Activated T-helper 1 cell treated with anti-CD3 and anti-CD28 coated beads, Interleukin-2, amount 50 U/mL, for 16 hours (primary cell): ENCODE measurements around the gene SGF29.
"Not testable (repeated sequence)": the region's sequence is repeated elsewhere in the genome, so short reads cannot be mapped to it uniquely, and the experiment has no call there.

Experiments used
- DNase-seq, 2 donors: peaks; one replicate each; pipeline ENCODE4 v3.0.0-alpha.2; 2020; ENCODE audit warnings: low read depth in 1 of 2, low spot score in 1 of 2

Gene SGF29

DNA sequence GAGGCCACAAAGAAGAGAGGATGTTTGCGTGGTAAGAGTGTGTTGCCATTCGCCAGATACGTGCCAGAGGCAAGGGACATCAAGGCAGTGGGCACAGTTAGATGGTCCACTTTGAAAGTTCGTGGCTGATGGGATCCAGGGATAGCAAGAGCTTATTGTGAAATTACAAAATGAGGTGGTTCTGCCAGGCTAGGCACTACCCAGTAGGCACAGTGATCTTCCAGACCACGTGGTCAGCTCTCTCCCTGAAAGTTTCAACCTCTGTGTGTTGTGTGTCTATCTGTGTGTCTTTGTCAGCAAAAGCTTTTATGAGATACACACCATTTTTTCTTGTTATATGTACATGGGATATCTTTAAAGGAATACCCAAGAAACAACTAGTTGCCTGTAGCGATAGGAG lies 9.5 kb downstream of the SGF29 start:
- DNase-seq = no peak

DNA sequence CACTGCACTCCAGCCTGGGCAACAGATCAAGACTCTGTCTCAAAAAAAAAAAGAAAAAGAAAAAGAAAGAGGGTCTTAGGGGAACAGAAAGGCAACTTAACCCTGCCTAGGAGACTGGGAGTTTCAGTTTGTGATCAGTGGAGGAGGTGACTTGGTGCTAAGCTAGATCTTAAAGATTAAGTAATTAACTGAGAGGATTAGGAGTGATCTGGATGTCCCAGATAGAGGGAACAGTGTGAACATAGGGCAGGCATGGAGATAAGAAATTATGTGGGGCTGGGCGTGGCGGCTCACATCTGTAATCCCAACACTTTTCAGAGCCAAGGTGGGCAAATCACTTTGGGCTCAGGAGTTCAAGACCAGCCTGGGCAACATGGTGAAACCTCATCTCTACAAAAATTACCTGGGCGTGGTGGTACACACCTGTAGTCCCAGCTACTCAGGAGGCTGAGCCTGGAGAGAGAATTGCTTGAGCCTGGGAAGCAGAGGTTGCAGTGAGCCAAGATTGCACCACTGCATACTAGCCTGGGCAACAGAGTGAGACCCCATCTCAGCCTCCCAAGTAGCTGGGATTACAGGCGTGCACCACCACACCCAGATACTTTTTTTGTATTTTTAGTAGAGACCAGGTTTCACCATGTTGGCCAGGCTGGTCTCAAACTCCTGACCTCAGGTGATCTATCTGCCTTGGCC lies 12.7 kb downstream of the SGF29 start:
- not testable (repeated sequence) for DNase-seq

- DNase-seq = no peak
Observed at GRCh38 chr16:28567292-28567691, 13.6 kb downstream of the SGF29 start.

DNA sequence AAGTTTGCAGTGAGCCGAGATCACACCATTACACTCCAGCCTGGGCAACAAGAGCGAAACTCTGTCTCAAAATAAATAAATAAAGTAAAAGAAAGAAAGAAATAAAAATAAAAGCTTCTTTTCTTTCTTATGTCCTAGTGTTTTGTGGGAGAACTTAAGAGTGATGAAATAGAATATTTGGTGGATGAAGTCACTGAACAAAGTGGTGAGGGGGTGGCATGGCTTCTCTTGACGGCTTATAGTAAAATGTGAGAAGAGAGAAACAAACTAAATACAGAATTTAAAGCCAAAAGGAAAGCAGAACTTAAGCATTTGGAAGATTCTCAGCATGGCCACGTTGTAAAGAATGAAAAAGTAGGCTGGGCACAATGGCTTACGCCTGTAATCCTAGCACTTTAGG lies 15.3 kb downstream of the SGF29 start:
- no peak for DNase-seq

- DNase-seq = no peak
Observed at GRCh38 chr16:28569968-28570752, 16.4 kb downstream of the SGF29 start.

DNA sequence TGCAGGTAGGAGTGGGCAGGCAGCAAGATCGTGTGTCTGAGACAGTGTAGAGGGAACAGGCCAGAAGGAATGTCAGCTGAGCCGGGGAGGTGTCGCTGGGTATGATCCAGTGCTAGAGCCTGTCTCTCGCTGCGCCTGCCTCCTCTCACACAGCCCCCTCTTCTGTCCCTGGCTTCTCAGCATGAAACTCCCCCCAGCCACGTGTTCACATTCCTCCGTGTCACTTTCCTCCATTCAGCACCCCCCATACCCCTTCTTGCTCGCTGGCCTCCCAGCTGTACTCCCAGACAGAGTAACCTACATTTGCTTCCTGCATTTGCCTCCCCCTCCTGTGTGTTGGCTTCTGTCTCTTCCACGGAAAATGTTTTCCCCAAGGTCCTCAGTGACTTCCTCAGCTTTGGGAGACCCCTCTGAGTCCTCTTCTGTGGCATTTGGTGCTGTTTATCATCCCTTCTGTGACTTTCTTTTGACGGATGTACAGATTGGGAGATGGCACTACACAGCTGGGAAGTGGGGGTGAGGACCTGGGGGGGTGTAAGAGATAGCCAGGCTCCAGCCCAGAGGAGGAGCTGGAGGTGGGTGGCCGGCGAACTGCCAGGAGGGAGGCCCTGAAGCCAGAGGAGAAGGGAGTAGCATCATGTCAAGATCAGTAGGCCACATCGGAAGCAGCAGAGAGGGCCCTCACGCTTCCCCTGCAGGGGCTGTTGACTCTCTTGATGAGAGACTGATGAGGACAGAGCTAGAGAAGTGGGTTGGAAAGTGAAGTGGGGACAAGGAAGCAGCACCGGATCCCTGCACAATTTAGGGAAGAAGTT lies 19.2 kb downstream of the SGF29 start:
- no peak for DNase-seq

DNA sequence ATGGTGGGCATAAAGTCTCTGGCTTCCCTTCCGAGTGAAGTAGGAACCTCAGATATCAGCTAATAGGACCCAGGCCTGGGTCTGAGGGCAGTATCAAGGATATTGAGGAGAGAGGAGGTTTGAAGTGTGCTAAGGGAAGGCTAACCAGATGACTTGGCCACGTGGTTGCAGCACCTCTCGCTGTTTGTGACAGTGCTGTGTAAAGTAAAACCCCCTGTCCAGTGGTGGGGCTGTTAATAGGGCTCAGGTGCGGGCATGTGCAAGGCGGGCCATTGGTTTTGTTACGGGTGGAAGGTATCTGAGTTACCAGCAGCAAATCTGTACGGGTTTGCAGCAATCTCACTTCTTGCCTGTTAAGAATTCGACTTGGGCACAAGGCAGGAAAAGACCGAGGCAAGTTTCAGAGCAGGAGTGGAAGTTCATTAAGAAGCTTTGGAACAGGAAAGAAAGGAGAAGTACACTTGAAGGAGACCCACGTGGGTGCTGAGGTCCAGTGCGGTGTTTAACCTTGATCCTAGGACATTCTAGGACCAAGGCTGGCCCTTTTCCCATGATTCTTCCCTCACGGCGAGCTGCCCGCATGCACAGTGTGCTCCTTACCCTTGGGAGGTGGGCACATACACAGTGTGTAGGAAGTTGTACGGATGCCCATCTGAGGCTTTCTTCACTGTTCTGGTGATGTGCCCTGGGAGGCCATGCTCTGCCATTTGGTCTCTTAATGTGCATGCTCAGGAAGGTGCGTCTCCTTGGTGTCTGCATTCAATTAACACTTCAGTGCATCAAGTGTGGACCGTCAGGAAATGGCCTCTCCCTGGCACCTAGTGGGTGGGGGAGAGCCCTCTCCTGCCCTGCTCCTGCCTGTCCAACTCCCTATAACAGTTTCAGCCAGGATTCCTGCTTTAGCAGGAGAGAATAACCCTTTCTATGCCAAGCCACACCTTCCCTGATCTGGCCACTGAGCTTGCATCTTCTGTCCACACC lies 20.3 kb downstream of the SGF29 start:
- no peak for DNase-seq

GRCh38 chr16:28574925-28575324 lies 21.2 kb downstream of the SGF29 start:
- DNase-seq = no peak

DNA sequence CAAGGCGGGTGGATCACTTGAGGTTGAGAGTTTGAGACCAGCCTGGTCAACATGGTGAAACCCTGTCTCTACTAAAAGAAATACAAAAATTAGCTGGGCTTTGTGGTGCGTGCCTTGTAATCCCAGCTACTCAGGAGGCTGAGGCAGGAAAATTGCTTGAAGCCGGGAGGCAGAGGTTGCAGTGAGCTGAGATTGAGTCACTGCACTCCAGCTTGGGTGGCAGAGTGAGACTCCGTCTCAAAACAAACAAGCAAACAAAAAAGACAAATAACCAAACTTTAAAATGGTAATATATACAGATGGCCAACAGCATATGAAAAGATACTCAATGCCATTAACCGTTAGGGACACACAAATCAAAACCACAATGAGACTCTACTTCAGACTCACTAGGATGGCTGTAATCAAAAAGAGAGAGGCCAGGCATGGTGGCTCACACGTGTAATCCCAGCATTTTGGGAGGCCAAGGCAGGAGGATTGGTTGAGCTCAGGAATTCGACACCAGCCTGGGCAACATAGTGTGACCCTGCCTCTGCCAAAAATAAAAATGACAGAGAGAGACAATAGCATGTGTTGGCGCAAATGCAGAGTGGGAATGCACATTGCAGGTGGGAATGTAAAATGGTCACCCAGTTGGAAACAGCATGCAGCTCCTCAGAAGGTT lies 21.9 kb downstream of the SGF29 start:
- no peak for DNase-seq

DNA sequence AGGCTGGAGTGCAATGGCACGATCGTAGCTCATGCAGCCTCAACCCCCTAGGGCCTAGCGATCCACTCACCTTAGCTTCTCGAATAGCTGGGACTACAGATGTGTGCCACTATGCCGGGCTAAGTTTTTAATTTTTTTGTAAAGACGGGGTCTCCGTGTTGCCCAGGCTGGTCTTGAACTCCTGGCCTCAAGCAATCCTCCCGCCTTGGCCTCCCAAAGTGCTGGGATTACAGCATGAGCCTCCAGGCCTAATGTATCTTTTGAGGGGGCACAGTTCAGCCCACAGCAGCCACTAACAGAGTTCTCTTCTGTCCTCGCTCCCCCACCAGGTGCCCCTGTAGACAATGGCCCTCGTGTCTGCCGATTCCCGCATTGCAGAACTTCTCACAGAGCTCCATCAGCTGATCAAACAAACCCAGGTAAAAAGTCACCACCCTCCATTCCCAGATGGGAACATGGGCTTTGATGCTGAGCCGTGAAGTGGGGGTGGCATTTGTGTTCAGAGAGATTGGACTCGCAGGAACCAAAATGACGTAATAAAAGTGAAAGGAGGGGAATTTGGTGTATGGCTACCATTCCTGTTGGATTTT lies 27.1 kb downstream of the SGF29 start:
- DNase-seq = no peak

- DNase-seq = no peak
Observed at GRCh38 chr16:28585674-28586073, 32.0 kb downstream of the SGF29 start.

- no peak for DNase-seq
Observed at GRCh38 chr16:28586466-28586865, 32.7 kb downstream of the SGF29 start.

DNA sequence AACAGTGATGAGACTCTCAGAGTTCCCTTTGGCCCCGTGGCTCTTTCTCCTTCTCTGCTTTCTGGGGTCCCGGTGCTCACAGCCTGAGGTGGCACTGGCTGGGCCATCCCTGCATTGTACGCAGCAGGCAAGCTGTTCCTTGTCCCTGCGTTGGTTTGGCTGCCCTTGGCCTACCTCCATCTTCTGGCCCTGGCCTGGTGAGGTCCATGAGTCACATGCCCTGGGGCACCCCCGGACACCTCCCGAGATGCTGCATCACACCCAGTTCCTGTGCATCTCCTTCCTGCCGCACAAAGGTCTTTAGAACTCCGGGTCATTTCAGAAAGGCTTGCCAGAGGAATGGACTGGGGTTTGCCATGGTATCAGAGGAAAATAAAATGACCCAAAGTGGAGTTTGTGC lies 33.7 kb downstream of the SGF29 start:
- DNase-seq = no peak

DNA sequence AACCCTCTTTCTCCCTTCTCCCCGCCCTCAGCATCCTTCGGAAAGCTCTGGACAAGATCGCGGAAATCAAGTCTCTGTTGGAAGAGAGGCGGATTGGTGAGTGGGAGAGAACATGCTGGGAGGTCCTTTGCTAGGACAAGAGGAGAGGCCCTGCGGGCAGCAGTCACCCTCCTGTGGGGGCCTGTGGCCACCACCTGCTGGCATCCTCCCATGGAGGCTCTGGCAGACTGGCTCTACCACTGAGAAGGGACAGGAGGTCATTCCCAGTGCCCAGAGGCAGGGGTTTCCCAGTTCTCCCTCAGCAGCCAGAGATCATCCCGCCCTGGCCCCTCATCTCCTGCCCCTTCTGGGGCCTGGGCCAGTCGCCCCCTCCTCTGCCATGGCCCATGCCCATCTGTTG lies 35.3 kb downstream of the SGF29 start:
- no peak for DNase-seq

DNA sequence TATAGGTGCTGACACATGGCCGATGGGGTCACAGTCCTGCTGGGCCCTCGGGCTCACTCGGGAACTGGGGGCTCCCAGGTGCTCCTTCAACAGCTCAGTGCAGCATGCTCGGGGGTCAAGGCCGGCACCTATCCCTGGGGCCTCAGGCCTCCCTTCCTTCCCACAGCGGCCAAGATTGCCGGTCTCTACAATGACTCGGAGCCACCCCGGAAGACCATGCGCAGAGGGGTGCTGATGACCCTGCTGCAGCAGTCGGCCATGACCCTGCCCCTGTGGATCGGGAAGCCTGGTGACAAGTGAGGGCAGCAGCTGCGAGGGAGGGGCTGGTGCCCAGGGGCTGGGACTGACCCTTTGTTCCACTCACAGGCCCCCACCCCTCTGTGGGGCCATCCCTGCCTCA lies 36.2 kb downstream of the SGF29 start:
- DNase-seq = no peak

GRCh38 chr16:28590384-28591340 lies 36.9 kb downstream of the SGF29 start:
- no peak for DNase-seq

DNA sequence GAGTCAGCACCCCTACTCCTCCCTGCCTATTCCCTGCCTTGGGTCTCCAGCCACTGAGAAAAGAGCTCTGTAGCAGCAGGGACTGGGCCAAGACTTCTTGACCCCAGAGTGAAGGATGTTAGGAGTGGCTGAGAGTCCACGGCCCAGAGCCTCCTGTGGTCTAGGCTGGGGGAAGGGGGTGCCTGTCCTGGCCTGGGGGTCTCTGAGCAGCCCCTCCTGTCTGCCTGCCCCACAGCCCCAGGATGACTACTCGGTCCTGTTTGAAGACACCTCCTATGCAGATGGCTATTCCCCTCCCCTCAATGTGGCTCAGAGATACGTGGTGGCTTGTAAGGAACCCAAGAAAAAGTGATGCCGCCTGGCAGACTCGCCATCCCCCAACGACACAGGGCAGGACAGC lies 37.6 kb downstream of the SGF29 start:
- DNase-seq = no peak

DNA sequence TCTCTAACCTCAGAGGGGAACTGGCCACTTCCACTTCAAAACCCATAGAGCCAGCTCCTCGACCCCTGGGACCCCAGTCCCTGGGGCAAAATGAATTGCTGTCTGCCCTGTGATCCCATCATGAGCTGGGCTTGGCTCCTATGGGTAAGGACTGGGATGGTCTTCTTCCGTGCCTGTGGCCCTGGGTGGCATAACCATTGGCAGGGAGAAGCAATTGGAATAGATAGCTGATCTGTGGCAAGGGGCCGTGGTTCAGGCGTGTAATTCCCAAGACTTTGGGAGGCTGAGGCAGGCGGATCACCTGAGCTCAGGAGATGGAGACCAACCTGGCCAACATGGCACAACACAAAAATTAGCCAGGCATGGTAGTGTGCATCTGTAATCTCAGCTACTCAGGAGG lies 38.8 kb downstream of the SGF29 start:
- DNase-seq = no peak
